SK-N-SH treated with all-trans-retinoic acid at 6 μM for 48 hours (cell line): ENCODE results near the gene NCF2.

Experiments
- ATAC-seq: fragments of 200-7000 bp; cut with Tn5 transposase; 3 replicates; pipeline ENCODE4 v1.9.1; 2020; ENCODE audit warnings: mild to moderate bottlenecking, moderate library complexity
- ARNTL ChIP-seq: fragments of 450-650 bp; formaldehyde crosslinking; IDR thresholded peaks from 2 replicates; pipeline ENCODE4 v1.5.0; 2020; ENCODE audit warnings: low read depth, mild to moderate bottlenecking, moderate library complexity, borderline replicate concordance
- BACH2 ChIP-seq: fragments of 250-450 bp; sonication (Bioruptor Pico); IDR thresholded peaks from 2 replicates; pipeline ENCODE4 v1.9.0; 2021; ENCODE audit warnings: mild to moderate bottlenecking, borderline replicate concordance
- CSDC2 ChIP-seq: fragments of 250-450 bp; sonication (Bioruptor Pico); IDR thresholded peaks from 2 replicates; pipeline ENCODE4 v1.5.0; 2020; ENCODE audit warnings: mild to moderate bottlenecking, moderate library complexity
- ESRRG ChIP-seq: fragments of 250-450 bp; sonication (Bioruptor Pico); IDR thresholded peaks from 2 replicates; pipeline ENCODE4 v1.6.1; 2021; ENCODE audit warnings: mild to moderate bottlenecking
- GLIS3 ChIP-seq: fragments of 250-450 bp; sonication (Bioruptor Pico); IDR thresholded peaks from 2 replicates; pipeline ENCODE4 v1.5.0; 2020; ENCODE audit warnings: mild to moderate bottlenecking, moderate library complexity
- ISL1 ChIP-seq: fragments of 250-450 bp; sonication (Bioruptor Pico); IDR thresholded peaks from 2 replicates; pipeline ENCODE4 v2.1.2; 2022; ENCODE audit warnings: mild to moderate bottlenecking, moderate library complexity
- OSR1 ChIP-seq: fragments of 250-450 bp; sonication (Bioruptor Pico); IDR thresholded peaks from 2 replicates; pipeline ENCODE4 v1.8.0; 2022; ENCODE audit warnings: moderate library complexity, mild to moderate bottlenecking, inconsistent platforms
- PPARA ChIP-seq: fragments of 250-450 bp; sonication (Bioruptor Pico); IDR thresholded peaks from 2 replicates; pipeline ENCODE4 v1.5.0; 2020; ENCODE audit warnings: mild to moderate bottlenecking, borderline replicate concordance
- RARB ChIP-seq: fragments of 250-450 bp; sonication (Bioruptor Pico); IDR thresholded peaks from 2 replicates; pipeline ENCODE4 v1.8.0; 2021; ENCODE audit warnings: mild to moderate bottlenecking, moderate library complexity
- SNAI2 ChIP-seq: fragments of 250-450 bp; sonication (Bioruptor Pico); IDR thresholded peaks from 2 replicates; pipeline ENCODE4 v1.5.0; 2020; ENCODE audit warnings: mild to moderate bottlenecking, moderate library complexity
- TCF4 ChIP-seq: fragments of 250-450 bp; sonication (Bioruptor Pico); IDR thresholded peaks from 2 replicates; pipeline ENCODE4 v1.8.0; 2021; ENCODE audit warnings: mild to moderate bottlenecking, moderate library complexity, borderline replicate concordance
- TOX ChIP-seq: fragments of 250-450 bp; sonication (Bioruptor Pico); IDR thresholded peaks from 2 replicates; pipeline ENCODE4 v1.8.0; 2021; ENCODE audit warnings: mild to moderate bottlenecking, moderate library complexity, borderline replicate concordance
- ZC3H10 ChIP-seq: fragments of 250-450 bp; sonication (Bioruptor Pico); IDR thresholded peaks from 2 replicates; pipeline ENCODE4 v1.5.1; 2021; ENCODE audit warnings: mild to moderate bottlenecking, moderate library complexity
- ZFP30 ChIP-seq: fragments of 450-650 bp; formaldehyde crosslinking; IDR thresholded peaks from 2 replicates; pipeline ENCODE4 v1.5.0; 2022; ENCODE audit warnings: mild to moderate bottlenecking, moderate library complexity
- ZNF565 ChIP-seq: fragments of 450-650 bp; formaldehyde crosslinking; conservative IDR thresholded peaks from 2 replicates; pipeline ENCODE4 v1.5.0; 2020; ENCODE audit warnings: low read depth, mild to moderate bottlenecking, moderate library complexity
- TF ChIP-seq, protein P1 (sequence below): fragments of 250-450 bp; sonication (Bioruptor Pico); IDR thresholded peaks from 2 replicates; pipeline ENCODE4 v1.5.1; 2021; ENCODE audit warnings: mild to moderate bottlenecking, moderate library complexity
- TF ChIP-seq, protein P2 (sequence below): fragments of 250-450 bp; sonication (Bioruptor Pico); IDR thresholded peaks from 2 replicates; pipeline ENCODE4 v1.8.0; 2021; ENCODE audit warnings: low read depth, mild to moderate bottlenecking, moderate library complexity, borderline replicate concordance
- TF ChIP-seq, protein P3 (sequence below): fragments of 250-450 bp; sonication (Bioruptor Pico); IDR thresholded peaks from 2 replicates; pipeline ENCODE4 v1.5.1; 2020; ENCODE audit warnings: low read depth, mild to moderate bottlenecking, moderate library complexity
- TF ChIP-seq, protein P4 (sequence below): fragments of 250-450 bp; sonication (Bioruptor Pico); IDR thresholded peaks from 2 replicates; pipeline ENCODE4 v1.5.0; 2020; ENCODE audit warnings: mild to moderate bottlenecking, moderate library complexity

The NCF2 gene

DNA sequence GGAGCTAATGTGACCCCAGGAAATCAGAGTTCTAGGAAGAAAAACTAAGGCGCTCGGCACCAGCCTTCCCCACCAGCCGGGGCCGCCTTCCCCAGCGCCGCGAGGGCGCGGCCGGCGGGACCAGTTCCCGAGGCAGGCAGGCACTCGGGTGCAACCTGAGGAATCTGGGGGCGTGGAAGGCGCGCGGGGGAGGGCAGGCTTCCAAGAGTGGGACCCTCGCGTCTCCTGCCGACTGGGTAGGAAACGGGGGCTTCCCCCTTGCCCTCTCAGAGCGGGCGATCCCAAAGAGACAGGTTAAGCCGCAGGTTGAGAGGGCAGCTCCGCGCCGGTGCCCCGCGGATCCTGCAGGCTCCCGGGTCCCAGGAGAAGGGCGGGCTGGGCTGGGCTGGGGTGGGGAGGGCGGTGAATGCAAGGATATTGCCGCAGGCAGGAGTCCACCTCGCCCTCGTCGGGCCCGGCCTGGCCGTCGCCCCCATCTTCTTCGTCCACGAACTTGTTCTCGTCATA is 44.9 kb upstream of the NCF2 start (continued):
- TF ChIP-seq, protein P1, sequence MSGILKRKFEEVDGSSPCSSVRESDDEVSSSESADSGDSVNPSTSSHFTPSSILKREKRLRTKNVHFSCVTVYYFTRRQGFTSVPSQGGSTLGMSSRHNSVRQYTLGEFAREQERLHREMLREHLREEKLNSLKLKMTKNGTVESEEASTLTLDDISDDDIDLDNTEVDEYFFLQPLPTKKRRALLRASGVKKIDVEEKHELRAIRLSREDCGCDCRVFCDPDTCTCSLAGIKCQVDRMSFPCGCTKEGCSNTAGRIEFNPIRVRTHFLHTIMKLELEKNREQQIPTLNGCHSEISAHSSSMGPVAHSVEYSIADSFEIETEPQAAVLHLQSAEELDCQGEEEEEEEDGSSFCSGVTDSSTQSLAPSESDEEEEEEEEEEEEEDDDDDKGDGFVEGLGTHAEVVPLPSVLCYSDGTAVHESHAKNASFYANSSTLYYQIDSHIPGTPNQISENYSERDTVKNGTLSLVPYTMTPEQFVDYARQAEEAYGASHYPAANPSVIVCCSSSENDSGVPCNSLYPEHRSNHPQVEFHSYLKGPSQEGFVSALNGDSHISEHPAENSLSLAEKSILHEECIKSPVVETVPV (CRISPR knock-in tag) = no peak
- TF ChIP-seq SNAI2 (CRISPR knock-in tag) (no peak), GLIS3 (no peak), RARB (CRISPR knock-in tag) (no peak), ISL1 (no peak)

DNA sequence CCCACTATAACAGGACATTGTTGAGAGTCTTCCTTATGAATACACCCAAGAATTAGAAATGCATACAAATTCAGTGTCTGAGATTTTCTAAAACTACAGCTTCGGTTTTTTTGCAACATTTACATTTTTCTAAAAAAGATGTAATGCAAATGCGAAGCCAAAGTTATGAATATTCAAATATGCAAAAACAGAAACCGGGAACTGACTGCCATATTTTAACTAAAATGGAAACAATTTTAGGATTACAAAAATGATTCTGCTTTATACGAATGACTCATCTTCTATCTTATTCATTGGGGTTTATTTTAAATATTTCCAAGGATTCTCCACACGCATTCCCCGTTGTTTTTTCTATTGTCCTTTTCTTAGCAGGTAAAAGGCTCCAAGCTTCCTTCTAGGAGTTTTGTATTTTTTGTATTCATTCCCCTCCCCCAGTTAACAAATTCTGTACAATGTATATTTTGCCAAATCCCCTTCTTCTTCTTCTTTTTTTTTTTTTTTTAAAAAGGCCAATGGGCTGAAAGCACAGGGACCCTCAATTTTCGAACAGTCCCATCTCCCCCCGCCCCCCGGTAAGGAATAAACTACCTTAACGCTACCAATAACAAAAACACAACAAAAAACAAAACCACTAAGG is 44.3 kb upstream of the NCF2 start:
- no peak for ATAC-seq
- TF ChIP-seq BACH2 = no peak
- no peak for TF ChIP-seq CSDC2 (CRISPR knock-in tag)
- TF ChIP-seq ZC3H10 (CRISPR knock-in tag) = no peak
- TF ChIP-seq ISL1 = no peak
- TF ChIP-seq, protein P2, sequence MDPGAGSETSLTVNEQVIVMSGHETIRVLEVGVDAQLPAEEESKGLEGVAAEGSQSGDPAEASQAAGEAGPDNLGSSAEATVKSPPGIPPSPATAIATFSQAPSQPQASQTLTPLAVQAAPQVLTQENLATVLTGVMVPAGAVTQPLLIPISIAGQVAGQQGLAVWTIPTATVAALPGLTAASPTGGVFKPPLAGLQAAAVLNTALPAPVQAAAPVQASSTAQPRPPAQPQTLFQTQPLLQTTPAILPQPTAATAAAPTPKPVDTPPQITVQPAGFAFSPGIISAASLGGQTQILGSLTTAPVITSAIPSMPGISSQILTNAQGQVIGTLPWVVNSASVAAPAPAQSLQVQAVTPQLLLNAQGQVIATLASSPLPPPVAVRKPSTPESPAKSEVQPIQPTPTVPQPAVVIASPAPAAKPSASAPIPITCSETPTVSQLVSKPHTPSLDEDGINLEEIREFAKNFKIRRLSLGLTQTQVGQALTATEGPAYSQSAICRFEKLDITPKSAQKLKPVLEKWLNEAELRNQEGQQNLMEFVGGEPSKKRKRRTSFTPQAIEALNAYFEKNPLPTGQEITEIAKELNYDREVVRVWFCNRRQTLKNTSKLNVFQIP (CRISPR knock-in tag) = no peak
- no peak for TF ChIP-seq PPARA (CRISPR knock-in tag)
- no peak for TF ChIP-seq RARB (CRISPR knock-in tag)
- TF ChIP-seq SNAI2 (CRISPR knock-in tag) = no peak
- TF ChIP-seq ZNF565 = no peak
- TF ChIP-seq, protein P1 (CRISPR knock-in tag) = no peak
- TF ChIP-seq ESRRG = no peak
- TF ChIP-seq, protein P3, sequence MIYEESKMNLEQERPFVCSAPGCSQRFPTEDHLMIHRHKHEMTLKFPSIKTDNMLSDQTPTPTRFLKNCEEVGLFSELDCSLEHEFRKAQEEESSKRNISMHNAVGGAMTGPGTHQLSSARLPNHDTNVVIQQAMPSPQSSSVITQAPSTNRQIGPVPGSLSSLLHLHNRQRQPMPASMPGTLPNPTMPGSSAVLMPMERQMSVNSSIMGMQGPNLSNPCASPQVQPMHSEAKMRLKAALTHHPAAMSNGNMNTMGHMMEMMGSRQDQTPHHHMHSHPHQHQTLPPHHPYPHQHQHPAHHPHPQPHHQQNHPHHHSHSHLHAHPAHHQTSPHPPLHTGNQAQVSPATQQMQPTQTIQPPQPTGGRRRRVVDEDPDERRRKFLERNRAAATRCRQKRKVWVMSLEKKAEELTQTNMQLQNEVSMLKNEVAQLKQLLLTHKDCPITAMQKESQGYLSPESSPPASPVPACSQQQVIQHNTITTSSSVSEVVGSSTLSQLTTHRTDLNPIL (CRISPR knock-in tag) = no peak
- TF ChIP-seq ZFP30 (CRISPR knock-in tag) = no peak
- no peak for TF ChIP-seq GLIS3
- no peak for TF ChIP-seq OSR1 (CRISPR knock-in tag)
- TF ChIP-seq, protein P4, sequence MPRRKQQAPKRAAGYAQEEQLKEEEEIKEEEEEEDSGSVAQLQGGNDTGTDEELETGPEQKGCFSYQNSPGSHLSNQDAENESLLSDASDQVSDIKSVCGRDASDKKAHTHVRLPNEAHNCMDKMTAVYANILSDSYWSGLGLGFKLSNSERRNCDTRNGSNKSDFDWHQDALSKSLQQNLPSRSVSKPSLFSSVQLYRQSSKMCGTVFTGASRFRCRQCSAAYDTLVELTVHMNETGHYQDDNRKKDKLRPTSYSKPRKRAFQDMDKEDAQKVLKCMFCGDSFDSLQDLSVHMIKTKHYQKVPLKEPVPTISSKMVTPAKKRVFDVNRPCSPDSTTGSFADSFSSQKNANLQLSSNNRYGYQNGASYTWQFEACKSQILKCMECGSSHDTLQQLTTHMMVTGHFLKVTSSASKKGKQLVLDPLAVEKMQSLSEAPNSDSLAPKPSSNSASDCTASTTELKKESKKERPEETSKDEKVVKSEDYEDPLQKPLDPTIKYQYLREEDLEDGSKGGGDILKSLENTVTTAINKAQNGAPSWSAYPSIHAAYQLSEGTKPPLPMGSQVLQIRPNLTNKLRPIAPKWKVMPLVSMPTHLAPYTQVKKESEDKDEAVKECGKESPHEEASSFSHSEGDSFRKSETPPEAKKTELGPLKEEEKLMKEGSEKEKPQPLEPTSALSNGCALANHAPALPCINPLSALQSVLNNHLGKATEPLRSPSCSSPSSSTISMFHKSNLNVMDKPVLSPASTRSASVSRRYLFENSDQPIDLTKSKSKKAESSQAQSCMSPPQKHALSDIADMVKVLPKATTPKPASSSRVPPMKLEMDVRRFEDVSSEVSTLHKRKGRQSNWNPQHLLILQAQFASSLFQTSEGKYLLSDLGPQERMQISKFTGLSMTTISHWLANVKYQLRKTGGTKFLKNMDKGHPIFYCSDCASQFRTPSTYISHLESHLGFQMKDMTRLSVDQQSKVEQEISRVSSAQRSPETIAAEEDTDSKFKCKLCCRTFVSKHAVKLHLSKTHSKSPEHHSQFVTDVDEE (CRISPR knock-in tag) = no peak
- TF ChIP-seq TCF4 (CRISPR knock-in tag) = no peak

DNA sequence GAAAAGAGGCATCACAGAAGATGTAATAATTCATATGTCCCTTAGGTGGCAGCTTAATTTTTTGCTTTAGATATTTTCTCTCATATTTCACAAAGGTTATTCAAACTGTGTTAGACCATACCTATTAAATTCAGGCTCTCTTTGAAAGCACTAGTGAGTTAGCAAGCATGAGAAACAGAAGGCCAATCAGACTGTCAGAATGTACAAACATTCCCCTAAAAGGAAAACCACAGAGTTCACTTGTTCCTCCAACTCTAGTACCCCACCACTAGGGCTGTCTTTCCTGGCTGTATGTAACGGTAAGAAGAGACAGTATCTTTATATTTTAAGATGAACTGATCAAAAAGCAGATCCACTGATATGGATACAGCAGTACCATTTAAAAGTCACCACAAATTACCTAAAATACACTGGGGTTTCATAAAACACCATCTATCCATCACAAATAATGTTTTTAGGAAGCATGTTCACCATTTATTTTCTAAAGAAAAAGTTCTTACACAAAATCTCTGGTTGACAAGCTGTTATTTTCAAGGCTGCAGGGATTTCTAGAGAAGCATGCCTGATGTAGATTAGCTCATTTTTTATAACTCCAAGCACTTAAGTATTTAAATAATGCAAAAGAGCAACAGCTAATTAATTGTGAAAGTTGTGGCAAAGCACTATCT is 43.6 kb upstream of the NCF2 start:
- TF ChIP-seq, protein P1 (CRISPR knock-in tag) = no peak
- TF ChIP-seq PPARA (CRISPR knock-in tag) (no peak), RARB (CRISPR knock-in tag) (no peak), BACH2 (no peak), ARNTL (CRISPR knock-in tag) (no peak), TCF4 (CRISPR knock-in tag) (no peak), TOX (CRISPR knock-in tag) (no peak), ZC3H10 (CRISPR knock-in tag) (no peak)
- TF ChIP-seq, protein P2 (CRISPR knock-in tag) = no peak; the same call in 1 of the 2 replicates
- ATAC-seq = peak; percentile 64
